Measurements from ENCODE around the gene PDGFRA. TPM values are rescaled to one million over a fixed set of nuclear protein-coding genes. Genes with fewer than 3 reads are reported as not detected.

The PDGFRA gene
- total and polyA plus RNA-seq, 4 donors: 6.5 to 37.0 (median 7.6) TPM

- TF ChIP-seq CTCF (IDR thresholded peaks at IDR 0.05; ENCODE audit: low read depth, low read length, missing input control) (no peak), ZBTB33 (IDR thresholded peaks at IDR 0.05) (no peak), GABPA (IDR thresholded peaks at IDR 0.05 in 1 of 2, conservative IDR thresholded peaks at IDR 0.05 in 1 of 2) (no peak), YY1 (IDR thresholded peaks at IDR 0.05) (no peak), EGR1 (IDR thresholded peaks at IDR 0.05; ENCODE audit: low read depth in 2 of 2) (no peak)
Observed at GRCh38 chr4:54289316-54289715, 60.2 kb downstream of the PDGFRA start (continued).

GRCh38 chr4:54290980-54291379, 61.9 kb downstream of the PDGFRA start:
- 80% methylated on average over 3 of the region's 3 CpGs for WGBS
- Histone ChIP-seq H3K9ac (ENCODE audit: low read depth in 1 of 2, low read length in 2 of 2) (no peak overlapping the region), H3K9me3 (ENCODE audit: control insufficient read depth in 4 of 4, low read length in 3 of 4) (no peaks in the 10 kb centered on the region), H3K27ac (ENCODE audit: low read depth in 1 of 2, low read length in 2 of 2) (no peak overlapping the region), H3K36me3 (ENCODE audit: control insufficient read depth in 4 of 4, insufficient read depth in 3 of 4, low read depth in 1 of 4, low read length in 3 of 4) (no peaks in the 10 kb centered on the region), H3K27me3 (ENCODE audit: control insufficient read depth in 4 of 4, insufficient read depth in 4 of 4, low read length in 3 of 4) (no peaks in the 10 kb centered on the region), H3K4me3 (ENCODE audit: low read depth in 1 of 3, low read length in 3 of 3) (no peak overlapping the region), H3K4me1 (ENCODE audit: control insufficient read depth in 4 of 4, insufficient read depth in 4 of 4, low read length in 3 of 4) (no peaks in the 10 kb centered on the region)
- no peak for TF ChIP-seq SP1 (IDR thresholded peaks at IDR 0.05)
- TF ChIP-seq EGR1 (IDR thresholded peaks at IDR 0.05; ENCODE audit: low read depth in 2 of 2): no peak
- no peak for TF ChIP-seq CTCF (IDR thresholded peaks at IDR 0.05; ENCODE audit: low read depth, low read length, missing input control)
- TF ChIP-seq REST (IDR thresholded peaks at IDR 0.05): no peak
- TF ChIP-seq MAX (IDR thresholded peaks at IDR 0.05): no peak
- no peak for TF ChIP-seq JUND (IDR thresholded peaks at IDR 0.05)
- no peak for TF ChIP-seq ZBTB33 (IDR thresholded peaks at IDR 0.05)
- no peak for TF ChIP-seq FOXA2 (IDR thresholded peaks at IDR 0.05)
- no peak for TF ChIP-seq YY1 (IDR thresholded peaks at IDR 0.05)
- TF ChIP-seq ATF3 (IDR thresholded peaks at IDR 0.05): no peak
- TF ChIP-seq RAD21 (IDR thresholded peaks at IDR 0.05): no peak
- TF ChIP-seq FOXA1 (IDR thresholded peaks at IDR 0.05): no peak
- TF ChIP-seq NR2F2 (IDR thresholded peaks at IDR 0.05): no peak
- no peak for TF ChIP-seq HNF4A (conservative IDR thresholded peaks at IDR 0.05)
- no peak for TF ChIP-seq RXRA (IDR thresholded peaks at IDR 0.05)
- TF ChIP-seq GABPA (IDR thresholded peaks at IDR 0.05 in 1 of 2, conservative IDR thresholded peaks at IDR 0.05 in 1 of 2): no peak
- no peak for TF ChIP-seq TAF1 (conservative IDR thresholded peaks at IDR 0.05)
- DNase-seq (ENCODE audit: low spot score): no peak

Measured in liver (tissue), 9 donors.